Retina (tissue), 1 donor: ENCODE data around the gene GAD1.

Experiments used
- DNase-seq: peaks from one replicate; pipeline ENCODE4 v3.0.0-alpha.2; 2016

Gene GAD1

DNA sequence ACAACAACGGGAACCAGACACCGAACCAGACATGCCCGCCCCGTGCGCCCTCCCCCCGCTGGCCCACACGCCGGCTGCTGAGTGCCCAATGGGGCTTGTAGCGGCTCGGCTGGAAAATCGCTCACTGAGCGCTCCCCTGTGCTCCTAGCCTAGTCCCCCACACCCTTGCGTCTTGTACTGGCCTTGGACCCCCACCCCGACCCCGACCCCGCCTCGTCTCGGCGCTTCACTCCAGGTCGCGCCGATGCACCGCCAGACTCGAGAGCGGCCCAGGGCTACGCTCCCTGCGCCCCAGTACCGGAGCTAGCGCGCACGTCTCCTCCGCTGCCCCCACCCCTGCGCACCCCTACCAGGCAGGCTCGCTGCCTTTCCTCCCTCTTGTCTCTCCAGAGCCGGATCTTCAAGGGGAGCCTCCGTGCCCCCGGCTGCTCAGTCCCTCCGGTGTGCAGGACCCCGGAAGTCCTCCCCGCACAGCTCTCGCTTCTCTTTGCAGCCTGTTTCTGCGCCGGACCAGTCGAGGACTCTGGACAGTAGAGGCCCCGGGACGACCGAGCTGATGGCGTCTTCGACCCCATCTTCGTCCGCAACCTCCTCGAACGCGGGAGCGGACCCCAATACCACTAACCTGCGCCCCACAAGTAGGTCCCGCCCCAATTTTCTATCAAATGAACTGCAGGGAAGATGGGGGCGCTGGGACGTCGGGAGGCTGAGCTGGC lies 1.5 kb downstream of the GAD1 start:
- peak; percentile 69 for DNase-seq

DNA sequence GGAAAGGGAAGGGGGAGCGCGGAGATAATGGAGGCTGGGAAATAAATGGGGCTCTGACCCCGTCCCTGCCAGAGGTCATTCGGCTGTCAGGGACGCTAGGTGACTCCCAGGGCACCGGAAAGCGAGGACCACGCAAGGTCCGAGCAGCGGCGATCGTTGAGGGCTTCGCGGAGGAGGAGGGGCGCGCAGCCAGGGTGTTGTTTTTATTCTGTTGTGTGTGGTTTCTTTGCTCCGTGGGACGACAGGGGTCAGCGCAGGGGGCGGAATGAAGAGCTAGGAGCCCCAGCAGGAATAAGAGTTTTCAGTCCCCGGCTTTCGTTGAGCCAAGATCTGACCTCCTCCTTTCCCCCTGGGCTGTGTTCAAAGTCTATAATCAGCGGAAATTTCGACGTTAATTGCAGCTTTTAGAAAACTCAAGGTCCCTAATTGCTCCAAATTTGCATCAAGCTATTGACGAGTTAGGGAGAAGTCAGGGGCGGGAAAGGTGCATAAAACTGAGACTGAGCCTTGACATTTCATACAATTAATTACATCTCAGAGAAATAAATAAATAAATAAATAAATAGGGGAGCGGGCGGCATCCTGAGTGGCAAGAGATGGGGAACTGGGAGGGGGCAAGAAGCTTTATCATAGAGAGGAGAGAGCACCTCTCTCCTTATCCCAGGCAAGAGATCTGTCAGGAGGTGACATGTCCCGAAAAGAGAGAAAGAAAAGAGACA lies 2.2 kb downstream of the GAD1 start:
- DNase-seq = no peak

- peak; percentile 73 for DNase-seq
Measured at GRCh38 chr2:170819680-170820664, 3.3 kb downstream of the GAD1 start.

GRCh38 chr2:170820757-170821530 lies 4.3 kb downstream of the GAD1 start:
- DNase-seq = no peak

GRCh38 chr2:170821531-170822289 lies 5.0 kb downstream of the GAD1 start:
- peak; percentile 72 for DNase-seq

DNA sequence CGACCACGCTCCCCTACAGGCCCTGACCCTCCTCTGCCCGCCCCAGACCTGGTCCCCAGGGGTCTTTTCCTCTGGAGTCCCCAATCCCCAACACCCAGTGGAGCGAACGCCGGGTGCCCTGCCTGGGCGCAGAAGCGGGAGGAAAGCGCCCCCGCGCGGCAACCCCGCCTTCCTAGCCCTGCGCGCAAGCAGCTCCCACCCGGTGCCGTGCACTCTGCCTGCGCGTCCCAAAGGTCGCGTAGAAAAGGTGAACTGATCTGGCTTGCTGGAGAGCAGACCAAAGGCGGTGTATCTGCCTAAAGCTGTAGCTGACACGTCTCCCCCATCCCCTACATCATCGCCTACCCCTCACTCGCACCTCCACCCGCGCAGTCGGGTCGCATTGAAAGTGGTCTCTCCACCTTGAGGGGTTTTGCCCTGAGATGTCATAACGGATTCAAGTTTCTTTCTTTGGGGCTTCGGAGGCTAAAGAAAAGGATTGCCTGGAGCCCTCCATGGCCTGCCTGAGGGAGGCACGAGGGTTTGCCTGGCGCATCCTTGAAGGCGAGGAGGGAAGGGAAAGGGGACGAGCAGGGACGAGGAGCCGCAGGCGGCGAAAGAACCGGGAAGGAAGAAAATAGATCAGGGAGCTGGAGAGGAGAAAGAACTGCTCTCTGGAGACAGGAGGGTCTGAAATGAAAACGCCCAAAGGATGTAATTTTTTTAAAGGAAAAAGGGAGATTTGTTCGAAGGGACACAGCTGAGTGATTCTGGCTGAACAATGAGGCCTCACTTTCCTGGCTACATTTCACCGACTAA lies 5.8 kb downstream of the GAD1 start:
- peak; percentile 78 for DNase-seq

DNA sequence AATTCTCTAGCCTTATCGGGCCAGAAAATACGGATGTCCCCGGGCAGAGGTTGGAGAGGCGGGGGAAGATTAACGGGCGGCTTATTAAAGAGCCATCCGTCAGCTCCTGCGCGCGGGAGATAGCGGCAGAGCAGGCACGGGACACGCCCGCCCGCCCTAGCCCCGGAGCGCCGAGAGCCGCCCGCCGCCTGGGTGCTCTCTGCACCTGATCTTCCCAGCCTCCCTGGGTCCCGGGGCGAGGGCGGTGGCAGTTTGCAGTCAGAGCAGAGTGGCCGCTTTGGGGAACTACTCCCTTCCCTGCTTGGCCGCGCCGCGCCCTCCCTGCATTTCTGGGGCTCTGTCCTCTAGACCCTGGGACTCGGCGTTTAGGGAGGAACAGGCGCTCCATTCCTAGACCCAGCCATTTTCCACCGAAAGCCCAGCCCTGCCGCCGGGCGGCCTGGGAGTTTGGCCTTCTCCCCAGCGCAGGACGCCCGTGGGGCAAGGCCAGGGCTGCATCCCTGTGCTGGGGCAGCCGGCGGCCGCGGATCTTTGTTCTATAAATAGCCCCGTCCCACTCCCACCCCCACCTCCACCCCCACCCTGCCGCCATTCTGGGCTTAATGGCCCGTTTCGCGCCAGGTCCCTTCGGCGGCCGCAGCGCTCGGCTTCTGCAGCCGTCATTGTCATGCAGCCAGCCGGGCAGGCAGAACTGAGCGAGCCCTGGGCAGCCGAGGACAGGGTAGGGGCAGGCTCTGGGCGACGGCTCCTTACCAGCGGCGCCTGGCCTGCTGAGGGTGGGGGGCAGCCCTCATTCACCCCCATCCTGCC lies 6.6 kb downstream of the GAD1 start:
- peak; percentile 78 for DNase-seq

DNA sequence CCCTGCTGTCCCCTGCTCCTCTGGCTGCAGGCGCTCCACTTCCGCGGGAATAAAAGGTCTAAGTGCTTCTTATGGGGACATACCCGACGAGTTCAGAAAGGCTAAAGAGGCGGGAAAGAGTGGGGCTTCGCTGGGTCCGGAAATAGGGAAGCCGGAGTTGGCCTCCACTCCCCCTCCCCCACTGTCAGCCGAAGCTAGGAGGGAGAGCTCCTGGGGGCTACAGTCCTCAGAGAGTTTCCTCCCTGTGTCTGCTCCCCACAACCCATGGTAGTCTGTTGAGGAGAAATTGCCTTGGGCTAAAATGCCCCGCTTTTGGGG lies 7.2 kb downstream of the GAD1 start:
- no peak for DNase-seq

DNA sequence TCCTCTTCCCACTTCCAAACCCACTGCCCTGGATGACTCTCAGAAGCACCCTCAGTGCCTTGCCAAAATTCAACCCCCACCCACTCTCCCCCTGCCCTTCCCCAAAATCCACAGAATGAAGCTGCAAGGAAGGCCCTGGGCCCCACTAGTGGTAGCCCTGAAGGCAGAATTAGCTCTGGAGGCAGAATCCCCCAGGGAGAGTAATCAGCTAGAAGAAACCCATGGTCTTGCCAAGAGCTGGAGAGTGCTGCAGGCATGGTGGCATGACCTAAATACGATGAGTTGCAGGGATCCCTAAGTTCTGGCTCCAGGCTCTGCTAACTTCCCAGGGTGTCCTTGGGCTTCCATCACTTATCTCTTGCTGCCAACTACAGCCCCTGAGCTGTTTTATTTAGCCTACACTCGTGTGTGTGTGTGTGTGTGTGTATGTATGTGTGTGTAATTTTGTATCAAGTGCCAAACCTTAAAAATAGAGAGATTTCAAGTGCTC lies 7.9 kb downstream of the GAD1 start:
- DNase-seq = no peak

DNA sequence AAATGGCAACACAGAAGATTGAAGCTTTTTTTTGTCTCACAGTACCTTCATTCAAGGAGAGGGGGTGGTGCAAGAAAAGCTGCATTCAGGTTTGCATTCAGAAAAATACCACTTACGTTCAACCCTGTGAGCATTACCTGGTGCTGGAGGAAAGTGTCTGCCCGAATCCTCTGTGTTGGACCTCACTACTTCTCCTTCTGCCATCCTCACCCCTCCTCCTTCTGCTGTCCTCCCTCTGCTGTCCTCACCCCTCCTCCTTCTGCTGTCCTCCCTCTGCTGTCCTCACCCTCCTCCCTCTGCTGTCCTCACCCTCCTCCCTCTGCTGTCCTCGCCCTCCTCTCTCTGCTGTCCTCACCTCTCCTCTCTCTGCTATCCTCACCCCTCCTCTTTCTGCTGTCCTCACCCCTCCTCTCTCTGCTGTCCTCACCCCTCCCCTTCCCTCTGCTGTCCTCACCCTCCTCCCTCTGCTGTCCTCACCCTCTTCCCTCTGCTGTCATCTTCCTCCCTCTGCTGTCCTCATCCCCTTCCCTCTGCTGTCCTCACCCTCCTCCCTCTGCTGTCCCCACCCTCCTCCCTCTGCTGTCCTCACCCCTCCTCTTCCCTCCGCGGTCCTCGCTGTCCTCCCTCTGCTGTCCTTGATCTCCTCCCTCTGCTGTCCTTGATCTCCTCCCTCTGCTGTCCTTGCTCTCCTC lies 11.3 kb downstream of the GAD1 start:
- DNase-seq = no peak

DNA sequence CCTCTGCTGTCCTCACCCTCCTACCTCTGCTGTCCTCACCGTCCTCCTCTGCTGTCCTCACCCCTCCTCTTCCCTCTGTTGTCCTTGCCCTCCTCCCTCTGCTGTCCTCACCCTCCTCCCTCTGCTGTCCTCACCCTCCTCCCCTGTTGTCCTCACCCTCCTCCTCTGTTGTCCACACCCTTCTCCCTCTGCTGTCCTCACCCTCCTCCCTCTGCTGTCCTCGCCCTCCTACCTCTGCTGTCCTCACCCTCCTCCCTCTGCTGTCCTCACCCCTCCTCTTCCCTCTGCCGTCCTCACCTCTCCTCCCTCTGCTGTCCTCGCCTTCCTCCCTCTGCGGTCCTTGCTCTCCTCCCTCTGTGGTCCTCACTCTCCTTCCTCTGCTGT lies 11.8 kb downstream of the GAD1 start:
- DNase-seq = no peak

DNA sequence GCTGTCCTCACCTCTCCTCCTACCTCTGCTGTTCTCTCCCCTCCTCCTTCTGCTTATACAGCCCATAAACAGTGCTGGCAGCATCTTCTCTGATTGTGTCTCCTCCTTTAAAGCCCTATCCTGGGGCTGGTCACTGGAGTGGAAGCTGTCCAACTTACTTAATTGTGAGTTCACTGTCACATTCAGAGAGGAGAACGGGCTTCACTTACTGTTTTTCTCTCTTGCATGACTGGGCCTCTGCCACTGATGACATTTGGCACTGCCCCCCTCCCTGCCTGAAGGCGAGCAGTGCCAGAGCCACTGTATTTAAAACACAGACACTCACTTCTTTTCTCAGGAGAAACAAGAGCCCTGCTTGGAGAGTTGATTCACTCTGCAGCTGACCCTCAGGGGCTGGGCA lies 12.3 kb downstream of the GAD1 start:
- DNase-seq = peak; percentile 93

GRCh38 chr2:170830166-170830565 lies 13.5 kb downstream of the GAD1 start:
- DNase-seq = no peak

DNA sequence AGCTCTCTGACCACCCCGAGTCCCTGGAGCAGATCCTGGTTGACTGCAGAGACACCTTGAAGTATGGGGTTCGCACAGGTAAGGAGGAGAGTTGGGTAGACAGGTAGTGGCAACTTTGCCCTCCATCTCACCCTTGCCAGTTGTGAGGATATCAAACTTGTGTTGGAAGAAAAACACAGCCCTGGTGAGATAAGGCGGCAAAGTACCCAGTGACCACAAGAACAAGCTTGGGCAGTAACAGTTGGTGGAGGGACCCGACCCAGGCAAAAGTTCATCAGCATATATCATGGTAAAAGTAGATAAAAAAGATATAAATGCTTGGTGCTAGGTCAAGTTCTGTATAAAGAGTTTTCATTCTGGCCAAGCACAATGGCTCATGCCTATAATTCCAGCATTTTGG lies 14.4 kb downstream of the GAD1 start:
- DNase-seq = no peak

GRCh38 chr2:170836027-170836426 lies 19.3 kb downstream of the GAD1 start:
- no peak for DNase-seq

GRCh38 chr2:170840717-170841210 lies 24.1 kb downstream of the GAD1 start:
- no peak for DNase-seq

DNA sequence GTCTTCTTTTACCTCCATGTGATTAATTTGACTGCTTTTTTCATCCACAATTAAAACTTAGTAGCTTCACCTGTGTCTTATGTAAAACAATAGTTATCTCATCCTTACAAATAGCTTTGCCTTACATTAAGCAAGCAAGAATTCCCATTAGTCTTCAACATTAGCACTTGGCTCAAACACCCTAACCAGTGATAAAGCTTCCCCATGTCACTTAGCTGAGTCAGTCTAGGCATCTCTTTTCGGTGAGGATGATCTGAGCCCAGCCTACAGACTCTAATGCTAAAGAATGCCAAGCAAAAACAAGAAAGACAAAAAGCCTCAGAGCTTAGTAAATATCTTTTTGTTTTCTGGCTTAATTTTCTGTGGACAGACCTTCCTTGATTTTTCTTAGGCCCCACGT lies 26.1 kb downstream of the GAD1 start:
- DNase-seq = no peak

DNA sequence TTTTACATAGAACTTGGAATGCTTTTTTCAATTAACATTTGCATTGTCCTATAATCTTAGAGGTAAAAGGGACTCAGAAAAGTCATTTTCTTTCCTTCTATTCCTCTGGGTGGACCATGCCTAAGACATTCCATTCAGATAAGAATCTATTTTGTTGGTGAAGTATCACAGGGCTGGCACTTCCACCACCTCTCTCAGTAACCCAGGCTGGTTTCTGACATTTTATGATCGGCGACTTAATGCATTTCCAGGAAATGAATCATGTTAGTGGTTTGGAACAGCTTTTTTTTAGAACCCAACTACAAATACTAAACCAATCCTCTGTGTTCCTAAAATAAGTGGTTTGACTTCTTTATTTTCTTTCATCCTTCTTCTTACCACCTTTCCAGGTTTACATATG lies 27.0 kb downstream of the GAD1 start:
- DNase-seq = no peak

GRCh38 chr2:170845343-170845742 lies 28.7 kb downstream of the GAD1 start:
- no peak for DNase-seq
